CD4-positive, alpha-beta T cell treated with Interleukin-15 for 1 hour (primary cell): ENCODE measurements around the gene MIB2.
"Not testable (repeated sequence)": the region's sequence is repeated elsewhere in the genome, so short reads cannot be mapped to it uniquely, and the experiment has no call there.

Source experiments
- DNase-seq: peaks from one replicate; pipeline ENCODE4 v3.0.0-alpha.2; 2020

MIB2 gene

DNA sequence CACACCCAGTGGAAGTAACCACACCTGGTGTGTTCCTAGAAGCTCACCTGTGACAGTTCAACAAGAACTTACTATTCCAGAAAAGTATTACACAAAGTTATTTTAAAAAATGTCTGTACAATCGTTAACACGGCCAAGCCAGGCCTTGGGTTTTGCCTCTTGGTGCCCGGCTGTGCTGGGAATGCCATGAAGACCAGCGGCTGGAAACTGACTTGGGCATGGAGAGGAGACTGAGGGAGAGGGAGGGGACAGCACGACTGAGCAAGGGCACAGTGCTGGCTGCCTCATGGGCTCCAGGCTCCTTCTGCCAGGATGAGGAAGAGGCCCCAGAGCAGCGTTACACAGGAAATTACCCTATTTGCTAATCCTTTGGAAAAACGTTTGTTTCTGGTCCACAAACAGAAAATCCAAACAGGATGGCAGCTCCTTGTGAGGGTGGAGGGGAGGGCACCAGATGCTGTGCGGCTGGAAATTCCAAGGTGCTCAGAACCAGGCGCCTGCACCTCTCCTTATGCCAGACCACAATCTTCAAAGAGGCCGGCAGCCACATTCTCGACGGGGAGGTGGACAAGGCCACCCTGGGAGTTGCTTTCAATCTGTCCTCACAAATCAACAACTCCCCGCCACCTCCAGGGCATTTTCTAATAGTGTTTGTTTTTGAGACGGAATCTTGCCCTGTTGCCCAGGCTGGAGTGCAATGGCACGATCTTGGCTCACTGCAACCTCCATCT lies 47.7 kb downstream of the MIB2 start:
- DNase-seq = not testable (repeated sequence)

DNA sequence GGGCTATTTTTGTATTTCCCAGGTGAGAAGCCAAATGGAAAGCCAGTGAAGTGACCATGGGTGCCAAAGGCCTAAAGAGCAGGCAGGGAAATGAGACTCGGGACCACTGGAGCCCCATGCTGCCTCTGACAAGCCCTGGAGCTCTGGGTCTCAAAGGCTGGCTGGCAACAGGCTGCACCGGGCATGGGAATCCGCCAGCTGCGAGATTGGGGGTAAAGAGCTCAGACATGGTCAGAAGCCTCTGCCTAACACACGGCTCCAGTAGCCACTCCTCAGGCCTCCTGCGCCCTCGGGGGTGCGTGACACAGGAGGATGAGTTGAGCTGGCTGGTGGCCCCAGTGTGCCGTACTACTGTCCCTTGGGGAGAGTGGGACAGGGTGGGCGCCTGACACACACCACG lies 49.0 kb downstream of the MIB2 start:
- not testable (repeated sequence) for DNase-seq

DNA sequence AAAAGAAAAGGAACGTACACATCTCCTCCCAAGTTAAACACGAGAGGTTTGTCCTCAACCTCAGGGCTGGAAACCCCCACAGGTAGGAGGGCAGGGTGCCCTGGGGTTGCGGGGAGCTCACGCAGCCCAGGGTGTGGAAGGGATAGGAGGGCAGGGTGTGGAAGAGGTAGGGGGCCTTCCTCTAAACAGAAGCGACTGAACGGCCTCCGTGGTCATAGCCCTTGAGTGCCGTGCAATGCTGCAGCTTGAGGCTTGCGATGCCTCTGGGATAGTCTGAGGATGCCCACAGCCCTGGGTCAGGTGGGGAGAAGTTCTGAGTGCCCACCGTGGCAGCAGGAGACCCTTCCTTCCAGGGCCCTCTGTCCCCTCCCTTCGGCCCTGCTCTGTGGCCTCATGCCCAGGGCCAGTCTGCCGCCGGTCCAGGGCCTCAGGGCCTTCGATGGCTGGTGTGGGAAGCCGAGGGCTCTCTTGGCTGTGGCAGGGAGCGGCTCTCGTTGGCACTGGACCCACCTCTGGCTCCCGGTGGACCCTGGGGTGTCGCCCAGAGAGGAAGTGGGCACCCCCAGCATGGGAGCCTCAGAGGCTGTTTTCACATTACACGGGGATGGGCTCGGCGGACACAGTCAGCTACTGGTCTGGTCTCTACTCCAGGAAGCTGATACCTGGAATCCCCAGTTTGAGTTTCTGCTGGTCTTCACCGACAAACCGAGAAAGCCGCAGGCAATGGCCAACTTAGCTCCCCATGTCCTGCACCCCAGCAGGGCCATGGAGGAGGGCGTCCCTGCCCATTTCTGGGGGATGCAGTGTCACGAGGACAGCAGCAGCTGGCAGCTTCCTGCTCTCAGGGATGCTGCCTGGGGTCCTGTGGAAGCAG lies 49.9 kb downstream of the MIB2 start:
- no peak for DNase-seq

DNA sequence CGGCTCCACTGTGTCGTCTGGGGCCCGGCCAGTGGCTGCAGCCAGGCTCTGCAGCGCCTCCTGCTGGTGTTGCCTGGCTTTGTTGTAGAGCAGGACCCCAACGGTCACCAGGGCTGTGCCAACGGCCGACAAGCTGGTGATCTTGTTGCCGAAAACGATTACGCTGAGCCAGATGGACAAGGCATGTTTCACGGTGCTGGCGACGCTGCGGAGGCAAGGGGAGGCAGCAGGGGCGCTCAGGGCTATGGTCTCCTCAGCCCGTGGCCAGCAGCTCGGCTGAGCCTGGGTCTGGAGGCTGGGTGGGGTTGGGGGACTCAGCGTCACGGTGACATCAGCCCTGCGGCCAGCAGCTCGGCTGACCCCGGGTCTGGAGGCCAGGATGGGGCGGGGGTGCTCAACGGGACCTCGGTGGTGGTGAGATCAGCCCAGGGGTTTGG lies 50.5 kb downstream of the MIB2 start:
- no peak for DNase-seq

DNA sequence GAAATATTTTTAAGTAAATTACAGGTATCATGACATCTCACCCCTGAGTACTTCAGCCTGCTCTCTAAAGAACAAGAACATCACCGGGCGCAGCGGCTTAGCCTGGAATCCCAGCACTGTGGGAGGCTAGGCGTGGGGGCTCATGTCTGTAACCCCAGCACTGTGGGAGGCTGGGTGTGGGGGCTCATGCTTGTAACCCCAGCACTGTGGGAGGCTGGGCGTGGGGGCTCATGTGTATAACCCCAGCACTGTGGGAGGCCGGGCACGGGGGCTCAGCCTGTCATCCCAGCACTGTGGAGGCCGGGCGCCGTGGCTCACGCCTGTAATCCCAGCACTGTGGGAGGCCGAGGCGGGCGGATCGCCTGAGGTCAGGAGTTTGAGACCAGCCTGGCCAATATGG lies 51.2 kb downstream of the MIB2 start:
- DNase-seq = no peak

DNA sequence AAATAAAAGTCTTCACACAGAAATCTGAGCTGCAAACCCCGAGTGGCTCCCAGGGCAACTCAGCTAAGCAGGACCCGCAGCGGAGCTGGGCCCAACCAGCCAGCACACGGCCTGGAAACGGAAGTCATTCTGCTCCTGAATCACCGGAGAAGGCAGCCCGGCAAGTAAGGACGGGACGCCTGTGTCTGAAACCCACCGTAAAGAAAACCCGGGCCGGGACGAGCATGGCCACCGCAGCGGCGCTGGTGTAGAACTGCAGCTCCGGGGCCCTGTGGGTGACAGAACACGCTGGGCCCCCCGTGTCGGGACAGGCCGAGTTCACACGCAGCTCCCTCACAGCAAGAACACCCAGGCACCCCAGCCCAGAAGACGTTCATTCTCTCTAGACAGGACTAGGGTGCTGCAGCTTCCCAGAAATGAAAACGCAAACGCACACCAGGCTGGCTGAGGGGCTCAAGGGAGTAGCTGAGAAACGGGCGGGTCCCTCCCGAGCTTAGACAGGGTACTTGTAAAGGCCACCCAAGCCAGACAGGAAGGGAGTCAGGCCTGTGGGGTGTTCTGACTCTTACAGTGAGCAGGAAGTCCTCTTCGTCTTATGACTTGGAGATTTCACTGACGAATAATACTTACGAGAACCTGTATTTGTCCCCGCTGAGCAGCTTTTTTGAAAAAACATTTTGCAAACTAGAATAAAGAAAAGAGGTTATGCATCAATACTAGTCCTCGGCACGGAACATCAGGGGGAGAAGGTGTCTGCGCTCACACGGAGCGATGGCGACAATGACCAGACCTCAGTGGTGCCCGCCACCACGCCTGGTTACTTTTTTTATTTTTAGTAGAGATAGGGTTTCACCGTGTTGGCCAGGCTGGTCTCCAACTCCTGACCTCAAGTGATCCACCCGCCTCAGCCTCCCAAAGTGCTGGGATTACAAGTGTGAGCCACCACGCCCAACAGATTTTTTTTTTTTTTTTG lies 54.5 kb downstream of the MIB2 start:
- no peak for DNase-seq

DNA sequence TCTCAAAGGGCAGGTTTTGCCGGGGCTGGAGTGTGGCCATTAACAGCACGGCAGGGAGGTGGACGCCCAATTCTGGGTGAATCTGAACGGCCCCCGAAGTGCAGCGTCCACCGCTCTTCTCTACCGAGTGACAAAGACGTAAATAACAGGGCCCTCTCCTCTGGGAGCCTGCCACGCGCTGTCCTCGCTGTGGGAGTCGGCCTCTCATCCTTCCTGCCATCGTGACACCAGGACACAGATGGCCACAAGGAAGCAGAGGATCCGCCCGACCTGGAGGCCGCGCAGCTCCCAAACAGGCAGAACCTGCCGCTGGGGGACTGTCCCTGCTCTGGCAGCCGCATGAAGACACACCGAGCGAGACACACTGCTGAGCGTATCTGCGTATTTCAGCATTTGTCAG lies 55.6 kb downstream of the MIB2 start:
- DNase-seq = no peak

DNA sequence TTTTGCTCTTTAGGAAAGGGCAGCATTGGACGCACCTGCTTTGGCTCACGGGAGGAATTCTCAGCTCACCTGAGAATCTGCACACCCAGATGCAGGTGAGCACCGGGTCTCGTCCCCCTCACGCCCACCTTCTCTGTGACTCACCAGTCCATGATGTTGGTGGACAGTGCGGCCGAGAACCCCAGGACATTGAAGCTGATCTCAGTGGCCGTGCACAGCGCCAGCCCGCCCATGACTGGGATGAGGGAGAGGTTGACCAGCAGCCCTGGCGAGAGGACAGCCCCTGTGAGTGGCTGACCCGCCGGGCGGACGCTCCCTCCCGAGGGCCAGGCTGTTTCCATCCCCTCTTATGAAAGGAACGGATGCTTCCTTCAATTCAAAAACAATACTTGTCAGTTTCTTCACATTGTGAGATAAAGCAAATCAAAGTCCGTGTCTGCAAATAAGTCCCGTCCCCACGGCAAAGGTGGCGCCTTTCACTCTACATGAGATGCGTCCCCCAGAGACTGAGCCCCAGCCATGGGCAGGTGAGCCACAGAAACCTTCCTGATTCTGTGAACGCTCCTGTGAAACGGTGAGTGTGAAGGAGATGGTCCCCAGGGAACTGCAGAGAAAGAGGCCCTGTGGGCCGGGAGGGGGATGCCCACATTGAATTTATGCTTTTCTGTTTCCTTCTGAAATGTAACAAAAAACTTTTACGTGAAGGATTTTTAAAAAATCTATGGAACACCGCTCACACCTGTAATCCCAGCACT lies 56.2 kb downstream of the MIB2 start:
- DNase-seq = no peak

DNA sequence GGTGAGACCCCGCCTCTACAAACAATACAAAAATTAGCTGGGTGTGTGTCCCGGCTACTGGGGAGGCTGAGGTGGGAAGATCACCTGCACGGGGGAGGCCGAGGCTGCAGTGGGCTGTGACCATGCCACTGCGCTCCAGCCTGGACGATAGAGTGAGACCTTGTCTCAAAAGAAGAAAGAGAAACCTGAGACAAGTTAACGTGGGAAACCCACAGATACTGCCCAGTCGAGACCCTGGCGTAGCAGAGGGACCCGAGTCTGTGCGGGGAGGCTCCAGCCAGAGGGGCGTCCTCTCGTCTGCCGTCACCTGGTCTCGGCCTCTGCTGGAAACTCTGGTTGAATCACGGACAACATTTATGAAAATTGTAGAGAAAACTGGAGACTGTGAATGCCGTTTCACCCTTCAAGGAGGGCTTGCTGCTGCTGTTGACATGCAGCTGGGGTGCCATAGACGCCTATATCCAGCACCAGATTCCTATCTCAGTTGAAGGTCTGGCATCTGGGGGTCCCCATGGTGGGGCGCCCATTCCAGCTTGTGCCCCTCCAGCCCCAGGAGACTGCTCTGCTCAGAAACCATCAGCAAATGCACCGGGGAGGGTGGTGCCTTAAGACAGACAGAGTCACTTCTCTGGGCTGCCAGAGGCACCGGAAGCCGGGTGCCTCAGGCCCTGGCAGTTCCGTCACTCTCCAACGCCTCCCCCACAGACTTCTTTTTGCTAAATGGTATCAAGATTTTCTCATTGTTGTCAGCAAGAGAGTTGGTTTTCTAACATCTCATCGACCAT lies 57.1 kb downstream of the MIB2 start:
- DNase-seq = no peak

DNA sequence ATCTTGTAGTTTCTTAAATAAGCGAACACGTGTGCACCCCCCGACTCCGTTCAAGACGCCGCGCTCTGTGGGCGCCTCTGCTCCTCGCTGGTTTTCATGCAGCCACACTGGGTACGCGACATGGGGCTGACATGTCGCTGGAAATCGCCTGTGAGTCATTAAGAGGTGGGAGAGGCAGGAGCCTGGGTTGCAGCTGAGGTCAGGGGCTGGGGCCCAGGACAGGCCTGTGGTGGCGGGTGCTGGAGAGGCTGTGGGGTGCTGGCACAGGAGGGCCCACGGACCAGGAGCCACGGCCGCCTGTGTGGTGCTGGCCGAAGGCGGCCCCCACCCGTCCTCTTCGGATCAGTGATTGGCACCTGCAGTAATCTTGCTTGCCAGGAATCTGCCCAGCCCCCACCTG lies 59.5 kb downstream of the MIB2 start:
- not testable (repeated sequence) for DNase-seq

DNA sequence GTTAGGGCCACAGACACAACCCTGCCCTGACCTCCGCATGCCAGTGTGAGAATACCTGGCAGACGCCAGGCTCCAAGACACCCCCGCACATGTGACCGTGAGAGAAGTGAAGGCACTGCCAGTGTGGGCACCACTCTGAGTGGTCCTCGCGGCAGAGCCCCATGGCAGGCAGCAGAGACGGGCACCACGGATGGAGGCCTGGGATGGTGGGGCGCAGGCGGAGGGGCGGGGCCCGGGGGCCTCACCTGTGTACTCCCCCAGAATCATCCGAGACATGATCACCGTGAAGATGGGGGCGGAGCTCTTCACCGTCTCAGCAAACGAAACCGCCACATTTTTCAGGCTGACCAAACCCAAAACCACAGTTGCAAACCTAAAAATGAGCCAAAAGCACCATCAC lies 59.9 kb downstream of the MIB2 start:
- DNase-seq = not testable (repeated sequence)

DNA sequence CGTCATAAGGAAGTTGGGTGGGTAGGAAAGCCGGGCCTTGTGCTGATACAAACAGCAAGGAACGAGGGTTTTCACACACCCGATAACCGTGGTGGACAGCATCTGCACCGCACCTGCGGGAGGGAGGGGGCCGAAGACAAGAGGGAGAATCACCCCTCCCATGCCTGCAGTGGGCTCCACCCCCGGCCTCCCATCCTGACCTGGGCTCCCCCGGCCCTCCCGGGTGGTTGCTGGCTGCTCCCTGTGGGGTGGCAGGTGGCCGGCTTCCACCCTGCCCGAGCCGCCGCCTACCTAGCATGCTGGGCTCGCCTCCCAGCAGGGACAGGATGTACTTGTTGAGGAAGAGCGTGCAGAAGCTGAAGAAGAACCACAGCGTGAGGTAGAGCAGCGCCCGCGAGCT lies 60.8 kb downstream of the MIB2 start:
- not testable (repeated sequence) for DNase-seq

DNA sequence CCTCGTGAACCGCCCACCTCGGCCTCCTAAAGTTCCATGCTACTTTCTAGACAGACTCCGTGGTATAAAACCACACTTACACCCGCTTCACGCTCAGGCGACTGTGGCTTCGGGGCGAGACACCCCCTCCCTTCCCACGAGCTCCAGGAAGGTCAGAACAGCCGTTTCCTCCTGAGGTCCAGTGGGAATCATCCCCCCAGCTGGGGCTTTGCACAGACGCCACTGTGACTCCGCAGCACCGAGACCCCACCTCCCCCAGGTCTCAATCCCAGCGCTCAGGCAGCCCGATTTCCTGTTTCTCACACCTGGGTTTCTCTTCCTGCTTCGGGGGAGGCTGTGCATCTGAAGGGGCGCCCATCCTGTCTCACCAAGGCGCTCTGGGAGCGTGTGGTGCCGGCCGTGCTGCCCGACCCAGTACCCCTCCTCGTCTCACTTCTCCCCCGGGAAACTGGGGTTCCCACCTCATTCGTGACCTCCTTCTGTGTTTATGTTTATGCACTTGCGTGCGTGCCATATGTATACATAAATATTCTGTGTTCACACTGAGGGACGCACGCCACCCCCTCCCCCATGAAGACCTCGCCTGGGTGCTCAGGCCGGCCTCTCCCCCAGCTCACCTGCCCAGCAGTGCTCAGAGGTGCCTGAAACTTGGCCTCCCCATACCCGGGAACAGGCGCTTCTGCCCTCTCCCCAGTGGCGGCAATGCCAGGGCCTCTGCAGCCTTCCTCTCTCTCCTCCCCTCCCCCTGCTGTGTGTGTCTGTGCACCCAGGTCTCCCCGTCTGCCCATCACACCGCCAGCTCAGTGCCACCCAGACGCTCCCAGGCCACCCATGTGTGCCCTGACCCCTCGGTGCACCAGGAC lies 62.6 kb downstream of the MIB2 start:
- DNase-seq = peak; percentile 55

DNA sequence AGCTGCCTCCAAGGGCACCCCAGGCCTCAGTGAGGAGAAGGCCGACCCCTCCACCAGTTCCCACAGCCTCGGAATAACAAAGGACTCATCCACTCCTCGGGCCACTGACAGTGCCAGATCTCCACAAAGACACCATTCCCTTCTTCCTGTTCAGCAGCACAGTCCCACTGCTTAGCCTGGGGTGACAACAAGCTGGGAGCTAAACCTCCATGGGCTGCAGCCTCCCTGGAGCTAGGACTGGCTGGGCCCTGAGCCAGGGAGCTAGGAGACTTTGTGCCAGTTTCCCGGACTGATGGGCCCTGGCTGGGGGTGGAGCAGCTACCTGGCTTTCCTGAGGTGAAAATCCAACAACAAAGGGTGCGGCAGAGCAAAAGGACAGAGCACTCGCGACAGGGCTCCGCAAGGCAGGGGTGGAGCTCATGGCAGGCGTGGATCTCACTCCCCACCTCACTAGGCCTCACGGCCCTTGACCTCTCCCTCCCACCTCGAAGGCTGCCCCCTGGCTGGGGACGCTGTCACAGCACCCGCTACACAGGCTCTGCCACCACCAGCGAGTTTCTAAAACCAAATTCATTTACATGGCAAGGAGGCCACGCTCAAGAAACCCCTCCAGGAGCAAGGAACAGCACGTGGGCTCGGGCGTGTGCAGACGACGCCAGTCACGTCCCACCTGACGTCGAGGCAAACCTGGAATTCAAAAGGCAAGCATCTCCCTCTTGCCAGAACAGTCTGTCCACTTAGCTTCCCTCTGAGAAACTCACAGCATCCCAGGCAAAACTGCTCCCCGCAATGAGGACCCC lies 63.5 kb downstream of the MIB2 start:
- DNase-seq = no peak
